ACC112 (cell line): Measurements from ENCODE around the gene ZC3H13.
A peak's percentile ranks its signal among the peaks of the same experiment; 100 is the strongest.
"Not testable (repeated sequence)": the region's sequence is repeated elsewhere in the genome, so short reads cannot be mapped to it uniquely, and the experiment has no call there.

Experiments
- H2AFZ ChIP-seq: fragments of 200-600 bp; sonication (generic); one replicate; pipeline ENCODE4 v1.6.0; 2017; ENCODE audit warnings: antibody characterized with exemption, low read length; ENCODE audit not compliant: unreplicated experiment
- H3K27ac ChIP-seq: fragments of 200-600 bp; sonication (generic); 2 replicates; pipeline ENCODE4 v1.5.1; 2014; ENCODE audit warnings: low read depth, mild to moderate bottlenecking, antibody characterized with exemption, low read length, moderate library complexity
- H3K27me3 ChIP-seq: fragments of 200-600 bp; sonication (generic); 2 replicates; pipeline ENCODE4 v1.6.1; 2014; ENCODE audit warnings: mild to moderate bottlenecking, antibody characterized with exemption, low read length, moderate library complexity, mixed read lengths; ENCODE audit not compliant: insufficient read depth
- H3K36me3 ChIP-seq: fragments of 200-600 bp; sonication (generic); 2 replicates; pipeline ENCODE4 v1.6.1; 2016; ENCODE audit warnings: mild to moderate bottlenecking, antibody characterized with exemption, low read length, moderate library complexity, mixed read lengths; ENCODE audit not compliant: insufficient read depth
- H3K4me1 ChIP-seq: fragments of 200-600 bp; sonication (generic); one replicate; pipeline ENCODE4 v1.6.1; 2016; ENCODE audit warnings: low read length, mixed read lengths; ENCODE audit not compliant: insufficient read depth, unreplicated experiment, control insufficient read depth
- H3K4me3 ChIP-seq: fragments of 200-600 bp; sonication (generic); 2 replicates; pipeline ENCODE4 v1.5.1; 2014; ENCODE audit warnings: mild to moderate bottlenecking, low read depth, low read length
- H3K79me2 ChIP-seq: fragments of 200-600 bp; sonication (generic); one replicate; pipeline ENCODE4 v1.6.0; 2016; ENCODE audit warnings: low read length; ENCODE audit not compliant: control insufficient read depth, unreplicated experiment, insufficient read depth

Gene ZC3H13

DNA sequence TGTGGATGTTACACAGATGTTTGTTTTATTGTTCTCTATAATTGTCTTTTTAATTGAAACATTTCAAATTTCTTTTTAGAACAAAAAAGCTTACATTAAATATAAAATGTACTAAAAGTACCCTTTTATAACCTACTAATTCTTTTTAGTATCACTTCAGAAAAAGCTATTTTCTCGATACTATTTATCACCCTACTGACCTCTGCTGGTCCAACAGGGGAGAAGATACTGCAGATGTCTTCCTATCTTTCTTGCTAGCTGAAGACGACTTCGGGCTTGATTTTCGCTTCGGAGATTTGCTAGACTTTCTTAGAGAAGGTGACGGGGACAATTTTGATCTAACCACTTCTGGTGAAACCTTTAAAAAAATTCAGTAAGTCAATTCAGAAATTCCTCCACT lies 42.4 kb downstream of the ZC3H13 start:
- Histone ChIP-seq H3K4me3 (no peak overlapping the region), H3K27ac (no peak overlapping the region), H2AFZ (no peak overlapping the region), H3K79me2 (no peaks in the 10 kb centered on the region), H3K27me3 (no peaks in the 10 kb centered on the region), H3K36me3 (peaks cover 20% of the 10 kb centered on the region), H3K4me1 (no peaks in the 10 kb centered on the region)

GRCh38 chr13:46008631-46009030 lies 43.9 kb downstream of the ZC3H13 start:
- Histone ChIP-seq H3K27ac (no peak overlapping the region), H3K4me3 (no peak overlapping the region), H2AFZ (no peak overlapping the region), H3K36me3 (peaks cover 20% of the 10 kb centered on the region), H3K4me1 (no peaks in the 10 kb centered on the region), H3K79me2 (no peaks in the 10 kb centered on the region), H3K27me3 (no peaks in the 10 kb centered on the region)

- Histone ChIP-seq H3K36me3 (peaks cover 22% of the 10 kb centered on the region), H3K4me3 (no peak overlapping the region), H3K27ac (no peak overlapping the region)
Observed at GRCh38 chr13:46006688-46007452, 45.7 kb downstream of the ZC3H13 start.

DNA sequence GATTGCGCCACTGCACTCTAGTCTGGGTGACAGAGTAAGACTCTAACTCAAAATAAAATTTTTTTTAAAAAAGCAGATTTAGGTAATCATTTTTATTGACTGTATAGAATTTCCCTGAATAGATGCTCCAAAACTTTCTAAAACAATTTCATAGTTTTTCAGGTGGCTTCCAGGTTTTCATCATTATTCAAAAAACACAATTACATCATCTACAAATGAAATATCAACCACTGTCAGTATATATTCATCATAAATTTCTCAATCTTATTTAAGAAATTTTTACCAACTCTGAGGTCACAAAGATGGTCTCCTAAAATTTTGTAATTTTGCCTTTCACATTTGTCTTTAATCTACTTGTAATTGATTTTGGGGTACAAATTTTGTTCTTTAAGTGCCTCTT lies 48.1 kb downstream of the ZC3H13 start:
- peaks cover 36% of the 10 kb centered on the region for H3K36me3 ChIP-seq

More at GRCh38 chr13:46006688-46007452, 45.7 kb downstream of the ZC3H13 start:
- no peaks in the 10 kb centered on the region for H3K27me3 ChIP-seq
- H2AFZ ChIP-seq, result no peak overlapping the region
- H3K4me1 ChIP-seq, result no peaks in the 10 kb centered on the region
- no peaks in the 10 kb centered on the region for H3K79me2 ChIP-seq

DNA sequence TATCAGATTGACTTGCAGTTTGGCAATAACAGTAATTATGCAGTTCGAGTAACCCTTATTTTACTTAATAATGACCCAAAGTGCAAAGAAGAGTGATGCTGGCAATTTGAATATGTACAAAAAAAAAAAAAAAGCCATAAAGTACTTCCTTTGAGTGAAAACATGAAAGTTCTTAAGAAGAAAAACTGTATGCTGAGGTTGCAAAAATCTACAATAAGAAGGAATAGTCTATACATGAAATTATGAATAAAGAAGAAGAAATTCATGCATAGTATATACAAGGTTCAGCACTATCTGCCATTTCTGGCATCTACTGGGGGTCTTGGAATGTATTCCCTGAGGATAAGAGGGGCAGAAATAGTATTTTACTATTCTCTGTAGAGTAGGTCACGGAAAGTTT lies 55.9 kb downstream of the ZC3H13 start:
- Histone ChIP-seq H2AFZ (no peak overlapping the region), H3K4me3 (no peak overlapping the region), H3K27ac (no peak overlapping the region), H3K79me2 (no peaks in the 10 kb centered on the region), H3K27me3 (no peaks in the 10 kb centered on the region), H3K4me1 (no peaks in the 10 kb centered on the region), H3K36me3 (peaks cover 13% of the 10 kb centered on the region)

More for the DNA sequence above, 48.1 kb downstream of the ZC3H13 start:
- no peaks in the 10 kb centered on the region for H3K27me3 ChIP-seq
- H3K4me1 ChIP-seq, result no peaks in the 10 kb centered on the region
- H3K4me3 ChIP-seq, result no peak overlapping the region
- no peak overlapping the region for H3K27ac ChIP-seq
- no peaks in the 10 kb centered on the region for H3K79me2 ChIP-seq
- no peak overlapping the region for H2AFZ ChIP-seq

DNA sequence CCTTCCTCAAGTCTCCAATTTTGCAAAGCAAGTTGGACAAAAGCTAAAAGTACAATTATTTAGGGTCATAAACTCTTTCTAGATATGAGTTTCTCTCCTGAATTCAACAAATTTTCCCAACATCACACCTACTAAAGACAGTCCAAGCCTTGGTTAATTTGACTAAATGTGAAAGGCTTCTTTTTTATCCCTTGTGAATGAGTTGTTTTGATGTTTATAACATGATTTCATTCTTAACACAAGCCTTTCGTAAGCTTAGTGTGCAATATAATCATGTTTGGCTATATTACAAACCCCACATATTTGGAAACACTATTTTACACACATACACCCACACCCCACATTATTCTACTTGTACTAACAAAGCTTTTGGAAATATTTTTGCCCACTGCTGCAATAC lies 57.3 kb downstream of the ZC3H13 start:
- H3K4me1 ChIP-seq, result no peaks in the 10 kb centered on the region
- H3K4me3 ChIP-seq, result no peak overlapping the region
- H3K27ac ChIP-seq, result no peak overlapping the region
- no peak overlapping the region for H2AFZ ChIP-seq
- H3K79me2 ChIP-seq, result no peaks in the 10 kb centered on the region
- H3K36me3 ChIP-seq, result peaks cover 6% of the 10 kb centered on the region
- H3K27me3 ChIP-seq, result no peaks in the 10 kb centered on the region

DNA sequence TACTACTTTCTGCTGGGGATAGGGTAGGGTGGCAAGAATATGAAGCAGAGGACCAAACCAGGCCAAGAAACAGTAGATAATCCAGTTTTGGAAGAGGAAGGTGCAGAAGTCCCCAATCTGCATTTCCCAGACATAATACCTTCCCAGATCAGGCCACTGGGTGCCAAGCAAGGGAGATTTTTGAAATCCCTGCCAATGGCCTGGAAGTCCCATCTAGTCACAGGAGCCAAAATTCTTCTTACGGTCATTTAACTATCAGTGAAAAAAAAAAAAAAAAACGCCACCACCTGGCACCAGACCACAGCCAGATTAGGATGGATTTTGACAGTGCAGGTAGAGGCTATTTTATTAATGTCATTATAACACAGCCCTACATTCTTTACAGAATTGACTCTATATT lies 57.8 kb downstream of the ZC3H13 start:
- no peaks in the 10 kb centered on the region for H3K27me3 ChIP-seq
- H3K27ac ChIP-seq, result no peak overlapping the region
- no peaks in the 10 kb centered on the region for H3K79me2 ChIP-seq
- H3K4me3 ChIP-seq, result no peak overlapping the region
- no peak overlapping the region for H2AFZ ChIP-seq
- H3K36me3 ChIP-seq, result peaks cover under 1% of the 10 kb centered on the region; the same call in 1 of the 2 replicates
- H3K4me1 ChIP-seq, result peaks cover 5% of the 10 kb centered on the region

GRCh38 chr13:45989607-45990006 lies 62.9 kb downstream of the ZC3H13 start:
- Histone ChIP-seq H3K27me3 (no peaks in the 10 kb centered on the region), H3K27ac (peak overlapping the region; percentile 46), H3K4me1 (peaks cover 9% of the 10 kb centered on the region), H3K36me3 (peaks cover 26% of the 10 kb centered on the region), H2AFZ (no peak overlapping the region), H3K4me3 (no peak overlapping the region), H3K79me2 (no peaks in the 10 kb centered on the region)

GRCh38 chr13:45981127-45981526 lies 71.4 kb downstream of the ZC3H13 start:
- not testable (repeated sequence) for H2AFZ ChIP-seq, H3K4me1 ChIP-seq, H3K4me3 ChIP-seq, H3K27ac ChIP-seq, H3K79me2 ChIP-seq, H3K27me3 ChIP-seq
- H3K36me3 ChIP-seq, result peaks cover 34% of the 10 kb centered on the region

- Histone ChIP-seq H3K79me2 (no peaks in the 10 kb centered on the region), H3K4me1 (no peaks in the 10 kb centered on the region), H3K36me3 (peaks cover 32% of the 10 kb centered on the region), H3K27me3 (no peaks in the 10 kb centered on the region), H3K27ac (no peak overlapping the region), H3K4me3 (no peak overlapping the region), H2AFZ (no peak overlapping the region)
Observed at GRCh38 chr13:45975337-45975736, 77.2 kb downstream of the ZC3H13 start.

GRCh38 chr13:45974500-45974899 lies 78.0 kb downstream of the ZC3H13 start:
- H3K27ac ChIP-seq, result no peak overlapping the region

More at GRCh38 chr13:45974500-45974899, 78.0 kb downstream of the ZC3H13 start:
- Histone ChIP-seq H3K4me3 (no peak overlapping the region), H3K27me3 (no peaks in the 10 kb centered on the region), H3K36me3 (peaks cover 34% of the 10 kb centered on the region), H3K4me1 (no peaks in the 10 kb centered on the region), H3K79me2 (no peaks in the 10 kb centered on the region), H2AFZ (no peak overlapping the region)
